HEK293T (cell line): Measurements from ENCODE around the gene DDHD1.

Source experiments
- BHLHE40 ChIP-seq: fragments of 450-650 bp; IDR thresholded peaks from 2 replicates; pipeline ENCODE4 v1.6.1; 2016; ENCODE audit warnings: mild to moderate bottlenecking, moderate library complexity, borderline replicate concordance
- CTBP1 ChIP-seq: fragments of 450-650 bp; IDR thresholded peaks from 2 replicates; pipeline ENCODE4 v1.6.1; 2016; ENCODE audit warnings: borderline replicate concordance
- FOXA1 ChIP-seq: fragments of 450-650 bp; IDR thresholded peaks from 2 replicates; pipeline ENCODE4 v1.6.1; 2016; ENCODE audit warnings: mild to moderate bottlenecking
- FOXK2 ChIP-seq: fragments of 450-650 bp; IDR thresholded peaks from 2 replicates; pipeline ENCODE4 v1.6.1; 2016; ENCODE audit warnings: mild to moderate bottlenecking
- FOXM1 ChIP-seq: fragments of 450-650 bp; IDR thresholded peaks from 2 replicates; pipeline ENCODE4 v1.6.1; 2017; ENCODE audit warnings: mild to moderate bottlenecking, borderline replicate concordance
- HDGF ChIP-seq: fragments of 450-650 bp; IDR thresholded peaks from 2 replicates; pipeline ENCODE4 v1.6.1; 2017; ENCODE audit warnings: antibody characterized with exemption, borderline replicate concordance
- L3MBTL2 ChIP-seq: fragments of 450-650 bp; conservative IDR thresholded peaks from 2 replicates; pipeline ENCODE4 v1.6.1; 2016; ENCODE audit warnings: mild to moderate bottlenecking
- LEF1 ChIP-seq: fragments of 450-650 bp; IDR thresholded peaks from 2 replicates; pipeline ENCODE4 v1.6.1; 2017; ENCODE audit warnings: mild to moderate bottlenecking, borderline replicate concordance
- NFRKB ChIP-seq: fragments of 450-650 bp; IDR thresholded peaks from 2 replicates; pipeline ENCODE4 v1.6.1; 2016; ENCODE audit warnings: mild to moderate bottlenecking, moderate library complexity
- SP1 ChIP-seq: fragments of 450-650 bp; IDR thresholded peaks from 2 replicates; pipeline ENCODE4 v1.6.1; 2017
- SUZ12 ChIP-seq: fragments of 450-650 bp; IDR thresholded peaks from 2 replicates; pipeline ENCODE4 v1.6.1; 2016; ENCODE audit warnings: mild to moderate bottlenecking
- ZNF384 ChIP-seq: fragments of 450-650 bp; IDR thresholded peaks from 2 replicates; pipeline ENCODE4 v1.6.1; 2016
- TF ChIP-seq, protein P1 (sequence below): fragments of 450-650 bp; IDR thresholded peaks from 2 replicates; pipeline ENCODE4 v1.6.1; 2016

DNA sequence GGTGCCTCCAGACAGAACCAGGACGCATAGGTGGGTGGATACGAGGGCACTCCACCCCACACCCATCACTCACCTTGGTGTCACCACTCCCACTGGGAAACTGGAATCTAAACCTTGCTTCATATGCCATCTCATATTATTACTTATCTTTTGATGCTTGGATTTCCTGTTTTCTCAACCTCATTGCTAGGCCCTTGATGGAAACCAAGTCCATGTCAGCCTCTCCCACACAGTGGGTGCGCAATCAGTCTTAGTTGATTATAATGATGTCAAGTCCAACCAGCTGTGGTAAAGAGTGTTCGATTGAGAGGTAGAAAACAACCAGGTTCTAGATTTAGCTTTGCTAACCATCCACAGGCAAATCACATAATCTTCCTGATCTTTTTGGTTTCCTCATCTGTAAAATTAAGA, 584 bp upstream of the DDHD1 start:
- TF ChIP-seq BHLHE40 = no peak
- TF ChIP-seq LEF1 = no peak
- no peak for TF ChIP-seq FOXM1
- no peak for TF ChIP-seq NFRKB
- no peak for TF ChIP-seq FOXA1
- no peak for TF ChIP-seq SP1
- TF ChIP-seq, protein P1, sequence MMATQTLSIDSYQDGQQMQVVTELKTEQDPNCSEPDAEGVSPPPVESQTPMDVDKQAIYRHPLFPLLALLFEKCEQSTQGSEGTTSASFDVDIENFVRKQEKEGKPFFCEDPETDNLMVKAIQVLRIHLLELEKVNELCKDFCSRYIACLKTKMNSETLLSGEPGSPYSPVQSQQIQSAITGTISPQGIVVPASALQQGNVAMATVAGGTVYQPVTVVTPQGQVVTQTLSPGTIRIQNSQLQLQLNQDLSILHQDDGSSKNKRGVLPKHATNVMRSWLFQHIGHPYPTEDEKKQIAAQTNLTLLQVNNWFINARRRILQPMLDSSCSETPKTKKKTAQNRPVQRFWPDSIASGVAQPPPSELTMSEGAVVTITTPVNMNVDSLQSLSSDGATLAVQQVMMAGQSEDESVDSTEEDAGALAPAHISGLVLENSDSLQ = no peak
- no peak for TF ChIP-seq SUZ12
- no peak for TF ChIP-seq HDGF
- TF ChIP-seq CTBP1 = no peak
- TF ChIP-seq L3MBTL2 = no peak; the same call in 1 of the 2 replicates
- TF ChIP-seq FOXK2 = no peak
- TF ChIP-seq ZNF384 = no peak
